Choroid plexus epithelial cell (primary cell): ENCODE data around the gene AGMO.

Experiments
- DNase-seq: peaks from one replicate; pipeline ENCODE4 v3.0.0-alpha.2; 2010; ENCODE audit warnings: low read depth
- H3K4me3 ChIP-seq: 2 replicates; pipeline ENCODE4 v1.5.1; 2011; ENCODE audit warnings: low read depth, mild to moderate bottlenecking, control low read depth, low read length, moderate library complexity
- TF ChIP-seq, protein P1 (sequence below): conservative IDR thresholded peaks from 2 replicates; pipeline ENCODE4 v1.5.1; 2011; ENCODE audit warnings: low read depth, mild to moderate bottlenecking, control low read depth, inconsistent platforms, low read length, moderate library complexity

AGMO gene

DNA sequence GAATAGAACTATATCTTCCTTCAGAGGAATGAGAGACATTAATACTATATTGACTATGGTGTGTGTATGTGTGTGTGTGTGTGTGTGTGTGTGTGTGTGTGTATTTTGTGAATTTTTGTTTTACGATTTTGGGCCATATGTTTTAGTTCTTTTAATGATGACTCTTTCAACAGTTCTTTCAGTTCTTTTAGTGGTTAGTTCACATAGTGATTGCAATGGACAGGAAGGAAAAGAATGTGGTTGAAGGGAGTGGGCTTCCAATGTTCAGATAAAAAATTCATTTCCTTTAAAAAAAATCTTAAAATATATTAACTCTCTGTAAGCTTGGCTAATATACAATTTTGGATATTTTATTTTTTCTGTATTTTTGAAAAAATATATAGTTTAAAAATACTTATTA is 343.6 kb downstream of the AGMO start:
- TF ChIP-seq, protein P1, sequence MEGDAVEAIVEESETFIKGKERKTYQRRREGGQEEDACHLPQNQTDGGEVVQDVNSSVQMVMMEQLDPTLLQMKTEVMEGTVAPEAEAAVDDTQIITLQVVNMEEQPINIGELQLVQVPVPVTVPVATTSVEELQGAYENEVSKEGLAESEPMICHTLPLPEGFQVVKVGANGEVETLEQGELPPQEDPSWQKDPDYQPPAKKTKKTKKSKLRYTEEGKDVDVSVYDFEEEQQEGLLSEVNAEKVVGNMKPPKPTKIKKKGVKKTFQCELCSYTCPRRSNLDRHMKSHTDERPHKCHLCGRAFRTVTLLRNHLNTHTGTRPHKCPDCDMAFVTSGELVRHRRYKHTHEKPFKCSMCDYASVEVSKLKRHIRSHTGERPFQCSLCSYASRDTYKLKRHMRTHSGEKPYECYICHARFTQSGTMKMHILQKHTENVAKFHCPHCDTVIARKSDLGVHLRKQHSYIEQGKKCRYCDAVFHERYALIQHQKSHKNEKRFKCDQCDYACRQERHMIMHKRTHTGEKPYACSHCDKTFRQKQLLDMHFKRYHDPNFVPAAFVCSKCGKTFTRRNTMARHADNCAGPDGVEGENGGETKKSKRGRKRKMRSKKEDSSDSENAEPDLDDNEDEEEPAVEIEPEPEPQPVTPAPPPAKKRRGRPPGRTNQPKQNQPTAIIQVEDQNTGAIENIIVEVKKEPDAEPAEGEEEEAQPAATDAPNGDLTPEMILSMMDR = no peak
- H3K4me3 ChIP-seq = no peak overlapping the region
- no peak for DNase-seq

DNA sequence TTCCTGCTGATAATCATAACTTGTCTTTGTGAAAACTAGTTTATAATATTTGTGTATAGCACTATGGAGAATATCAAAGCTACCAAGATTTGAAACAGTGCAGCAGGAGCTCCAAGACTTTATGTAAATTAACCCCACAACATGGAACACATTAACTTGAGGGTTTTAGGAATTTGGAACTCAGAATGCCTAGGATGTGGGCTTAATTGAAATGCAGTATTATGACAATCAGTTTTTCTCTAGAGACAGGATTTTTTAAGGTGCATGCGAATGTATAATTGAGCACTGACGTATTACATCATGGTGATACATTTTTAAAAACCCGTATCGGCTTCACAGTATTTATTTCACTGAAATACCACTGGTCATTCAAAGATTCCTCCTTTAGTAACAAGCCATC is 346.2 kb downstream of the AGMO start:
- H3K4me3 ChIP-seq = no peak overlapping the region
- TF ChIP-seq, protein P1 = no peak
- DNase-seq = no peak

DNA sequence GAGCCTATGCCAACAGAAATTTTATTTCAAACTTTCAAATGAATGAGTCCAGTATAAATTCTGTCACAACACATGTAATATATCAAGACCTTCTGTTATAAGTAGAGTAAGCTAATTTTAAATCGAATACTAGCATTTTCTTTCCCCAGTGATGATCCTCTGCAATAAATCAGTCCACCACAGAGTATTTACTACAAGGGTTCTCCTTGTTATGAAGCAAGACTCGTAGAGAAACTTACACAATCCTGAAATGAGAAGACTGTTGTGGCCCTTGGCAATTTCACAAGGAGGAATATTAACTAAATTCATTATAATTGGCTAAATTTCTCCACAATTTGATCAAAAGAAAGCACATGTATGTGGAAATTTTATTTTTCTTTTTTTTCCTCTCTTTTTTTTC is 346.8 kb downstream of the AGMO start:
- DNase-seq = no peak
- TF ChIP-seq, protein P1 = no peak
- no peak overlapping the region for H3K4me3 ChIP-seq

DNA sequence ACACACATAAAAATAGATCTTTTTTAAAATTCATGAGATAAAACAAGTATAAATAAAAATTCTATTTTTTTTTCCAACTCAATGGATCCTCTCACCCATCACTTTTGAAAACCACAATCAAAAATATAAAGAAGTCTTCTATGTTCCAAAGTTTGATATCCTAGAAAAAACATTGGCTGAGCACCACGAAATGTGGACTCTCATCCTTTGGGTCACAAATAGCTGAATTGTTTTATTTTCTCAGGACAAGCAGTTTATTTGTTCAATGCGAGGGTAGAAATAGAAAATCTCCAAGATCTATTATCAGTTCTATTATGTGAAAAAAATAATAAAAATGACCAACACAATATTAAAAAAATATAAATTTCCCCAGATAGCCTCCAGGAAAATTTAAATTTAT is 348.7 kb downstream of the AGMO start:
- no peak for DNase-seq
- TF ChIP-seq, protein P1 = no peak
- H3K4me3 ChIP-seq = no peak overlapping the region

DNA sequence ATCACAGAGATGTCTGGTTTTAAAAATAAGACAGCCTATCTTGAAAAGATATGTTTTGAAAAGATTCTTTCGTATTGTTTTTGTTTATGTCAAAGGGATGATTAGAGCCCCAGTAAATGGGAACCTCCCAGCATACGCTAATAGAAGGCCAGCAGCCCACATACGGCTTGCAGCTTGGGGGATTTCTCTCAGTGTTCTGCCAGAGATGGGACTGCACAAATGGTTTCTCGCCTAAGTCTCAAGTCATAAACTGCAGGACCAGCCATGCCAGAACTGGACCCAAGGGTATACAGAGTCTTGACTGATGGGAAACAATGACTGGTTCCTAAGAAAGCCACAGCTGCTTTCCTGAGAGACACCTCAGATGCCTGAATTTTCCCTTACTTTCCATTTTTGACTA is 352.4 kb downstream of the AGMO start:
- DNase-seq = no peak
- TF ChIP-seq, protein P1 = no peak
- H3K4me3 ChIP-seq = no peak overlapping the region

DNA sequence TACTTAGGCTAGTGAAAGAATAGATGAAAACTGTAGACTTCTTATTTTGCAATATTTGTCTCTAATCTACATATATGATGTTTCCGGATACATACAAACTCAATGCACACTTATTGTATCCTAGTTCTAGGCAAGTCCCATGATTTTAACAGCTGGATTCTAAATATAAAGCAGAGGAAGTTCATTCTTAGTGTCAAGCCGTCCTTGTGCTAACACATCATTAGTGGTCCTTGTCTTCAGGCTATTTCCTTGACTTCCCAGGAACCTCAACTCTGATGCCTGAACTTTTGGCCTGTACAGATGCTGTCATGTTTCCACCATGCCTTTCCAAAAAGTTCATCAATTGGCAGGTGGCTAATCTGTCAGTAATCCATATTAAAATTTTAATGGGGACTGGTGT is 357.4 kb downstream of the AGMO start:
- TF ChIP-seq, protein P1 = no peak
- no peak overlapping the region for H3K4me3 ChIP-seq
- DNase-seq = no peak

DNA sequence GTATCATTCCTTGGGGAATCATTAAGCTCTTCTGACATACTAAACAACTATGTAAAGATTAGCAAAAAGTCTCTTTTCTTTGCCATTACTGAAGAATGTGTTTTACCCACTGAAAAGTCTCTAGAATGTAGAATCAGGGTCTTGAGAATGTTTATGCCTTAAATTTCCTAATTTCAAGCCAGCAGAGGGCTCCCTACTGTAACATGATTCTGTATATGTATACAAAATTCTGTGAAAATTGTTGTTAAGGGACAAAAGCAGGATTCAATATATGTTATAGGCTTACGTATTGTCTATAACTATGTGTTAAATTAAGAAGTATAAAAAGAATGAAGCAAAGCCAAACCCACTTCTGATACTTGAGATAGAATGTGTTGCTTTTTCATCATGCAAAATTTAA is 362.3 kb downstream of the AGMO start:
- TF ChIP-seq, protein P1 = peak; percentile 53
- DNase-seq = peak; percentile 58
- no peak overlapping the region for H3K4me3 ChIP-seq
